ENCODE measurements around the gene SLC6A7. TPM values are rescaled to one million over a fixed set of nuclear protein-coding genes. Genes with fewer than 3 reads are reported as not detected.

SLC6A7 gene
- total and polyA plus RNA-seq, 2 donors from 2014 or later: not detected

DNA sequence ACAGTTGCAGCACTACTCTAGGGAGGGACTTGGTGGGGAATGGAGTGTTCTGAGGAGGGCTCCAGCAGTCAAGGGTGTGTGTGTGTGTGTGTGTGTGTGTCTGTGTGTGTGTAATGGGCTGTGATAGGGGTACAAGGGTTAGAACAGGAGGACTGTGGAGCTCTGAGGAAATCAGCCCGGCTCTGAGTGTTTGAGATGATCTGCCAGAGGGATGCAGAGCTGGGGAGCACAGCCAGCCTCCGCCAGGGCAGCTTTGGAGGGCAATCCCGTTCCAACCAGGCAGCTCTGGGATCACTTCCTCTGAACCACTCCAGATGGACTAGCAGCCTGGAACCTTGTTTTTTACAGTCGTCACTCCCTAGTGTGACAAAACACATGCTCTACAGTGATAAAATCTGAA is 3.0 kb upstream of the SLC6A7 start:
- H3K36me3 ChIP-seq (ENCODE audit: control insufficient read depth in 2 of 3, insufficient read depth in 3 of 3, low read length in 3 of 3): no peaks in the 10 kb centered on the region
- H3K27me3 ChIP-seq (ENCODE audit: control insufficient read depth, insufficient read depth, low read length): peaks cover 4% of the 10 kb centered on the region

DNA sequence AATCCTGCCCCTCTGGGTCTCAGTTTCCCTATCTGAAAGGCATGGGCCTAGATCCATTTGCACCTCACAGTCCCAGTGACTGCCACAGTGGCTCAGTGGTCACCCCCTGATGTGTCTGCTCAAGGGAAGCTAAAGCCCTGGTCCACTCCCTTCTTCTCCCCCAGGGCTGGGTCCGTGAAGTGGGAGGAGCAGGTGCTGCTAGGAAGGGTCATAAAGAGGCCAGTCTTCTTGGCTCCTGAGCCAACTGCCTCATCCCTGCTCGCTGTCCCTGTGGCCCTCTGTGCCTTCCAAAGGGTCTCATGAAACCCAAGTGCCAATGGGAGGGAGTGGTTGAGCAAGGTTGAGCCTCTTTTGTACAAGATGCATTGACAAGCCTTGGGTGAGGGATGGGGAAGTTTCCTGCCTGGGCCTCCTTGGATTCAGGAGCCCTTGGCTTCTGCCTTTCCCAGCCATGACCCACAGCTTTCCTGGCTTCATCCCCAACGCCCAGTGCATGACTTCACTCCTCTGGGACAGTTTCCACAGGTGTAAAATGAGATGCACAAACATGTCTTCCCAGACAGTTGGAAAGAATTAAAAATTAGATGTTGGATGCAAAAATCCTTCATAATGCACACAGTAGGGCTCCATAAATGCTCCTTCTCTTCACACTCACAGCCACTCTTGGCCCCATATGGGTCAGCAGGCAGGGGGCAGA is 1.6 kb upstream of the SLC6A7 start:
- TF ChIP-seq, protein P1, sequence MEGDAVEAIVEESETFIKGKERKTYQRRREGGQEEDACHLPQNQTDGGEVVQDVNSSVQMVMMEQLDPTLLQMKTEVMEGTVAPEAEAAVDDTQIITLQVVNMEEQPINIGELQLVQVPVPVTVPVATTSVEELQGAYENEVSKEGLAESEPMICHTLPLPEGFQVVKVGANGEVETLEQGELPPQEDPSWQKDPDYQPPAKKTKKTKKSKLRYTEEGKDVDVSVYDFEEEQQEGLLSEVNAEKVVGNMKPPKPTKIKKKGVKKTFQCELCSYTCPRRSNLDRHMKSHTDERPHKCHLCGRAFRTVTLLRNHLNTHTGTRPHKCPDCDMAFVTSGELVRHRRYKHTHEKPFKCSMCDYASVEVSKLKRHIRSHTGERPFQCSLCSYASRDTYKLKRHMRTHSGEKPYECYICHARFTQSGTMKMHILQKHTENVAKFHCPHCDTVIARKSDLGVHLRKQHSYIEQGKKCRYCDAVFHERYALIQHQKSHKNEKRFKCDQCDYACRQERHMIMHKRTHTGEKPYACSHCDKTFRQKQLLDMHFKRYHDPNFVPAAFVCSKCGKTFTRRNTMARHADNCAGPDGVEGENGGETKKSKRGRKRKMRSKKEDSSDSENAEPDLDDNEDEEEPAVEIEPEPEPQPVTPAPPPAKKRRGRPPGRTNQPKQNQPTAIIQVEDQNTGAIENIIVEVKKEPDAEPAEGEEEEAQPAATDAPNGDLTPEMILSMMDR (IDR thresholded peaks at IDR 0.05; ENCODE audit: borderline replicate concordance, extremely low read depth, insufficient read depth): no peak
- DNase-seq (no peak), FAIRE-seq (no peak)
- intact Hi-C loops (cut with DNase I): no loop called here
- H3K36me3 ChIP-seq (ENCODE audit: control insufficient read depth in 2 of 3, insufficient read depth in 3 of 3, low read length in 3 of 3): no peaks in the 10 kb centered on the region
- peaks cover 4% of the 10 kb centered on the region for H3K27me3 ChIP-seq (ENCODE audit: control insufficient read depth, insufficient read depth, low read length)
- H3K9ac ChIP-seq (ENCODE audit: low read length in 3 of 3): no peak overlapping the region
- H3K4me3 ChIP-seq (ENCODE audit: low read length in 3 of 3): no peak overlapping the region
- H3K9me3 ChIP-seq (ENCODE audit: control insufficient read depth in 2 of 3, insufficient read depth in 1 of 3, low read length in 3 of 3): no peaks in the 10 kb centered on the region
- H3K27ac ChIP-seq (ENCODE audit: low read depth in 2 of 2, low read length in 2 of 2): no peak overlapping the region
- peaks cover 0 to 6% (median 0%) of the 10 kb centered on the region in 3 donors for H3K4me1 ChIP-seq (ENCODE audit: control insufficient read depth in 2 of 3, insufficient read depth in 2 of 3, low read depth in 1 of 3, low read length in 3 of 3)

More for the DNA sequence above, 3.0 kb upstream of the SLC6A7 start:
- intact Hi-C loops (cut with DNase I): no loop called here
- no peak overlapping the region for H3K4me3 ChIP-seq (ENCODE audit: low read length in 3 of 3)
- peaks cover 0 to 6% (median 0%) of the 10 kb centered on the region in 3 donors for H3K4me1 ChIP-seq (ENCODE audit: control insufficient read depth in 2 of 3, insufficient read depth in 2 of 3, low read depth in 1 of 3, low read length in 3 of 3)
- TF ChIP-seq, protein P1 (IDR thresholded peaks at IDR 0.05; ENCODE audit: borderline replicate concordance, extremely low read depth, insufficient read depth): no peak
- no peak overlapping the region for H3K9ac ChIP-seq (ENCODE audit: low read length in 3 of 3)
- no peaks in the 10 kb centered on the region for H3K9me3 ChIP-seq (ENCODE audit: control insufficient read depth in 2 of 3, insufficient read depth in 1 of 3, low read length in 3 of 3)
- FAIRE-seq (no peak), DNase-seq (no peak)
- no peak overlapping the region for H3K27ac ChIP-seq (ENCODE audit: low read depth in 2 of 2, low read length in 2 of 2)

DNA sequence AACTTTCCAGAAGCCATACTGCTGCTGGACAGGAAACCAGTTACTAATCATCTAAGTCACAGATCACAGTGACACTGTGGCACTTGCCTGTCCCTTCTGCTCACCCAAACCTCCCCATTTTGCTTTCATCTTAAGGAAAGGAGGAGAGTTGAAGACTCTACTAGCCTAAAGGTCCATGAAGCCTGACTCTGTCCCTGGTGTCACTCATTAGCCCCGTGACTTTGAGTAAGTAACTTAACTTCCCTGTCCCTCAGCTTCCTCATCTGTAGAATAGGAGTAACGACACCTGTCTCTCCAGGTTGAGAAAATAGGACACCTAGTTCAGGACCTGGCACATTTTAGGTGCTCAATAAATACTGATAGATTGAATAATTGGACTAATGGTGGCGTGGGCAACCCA is 536 bp upstream of the SLC6A7 start:
- TF ChIP-seq, protein P1 (IDR thresholded peaks at IDR 0.05; ENCODE audit: borderline replicate concordance, extremely low read depth, insufficient read depth): no peak
- peaks cover 4% of the 10 kb centered on the region for H3K27me3 ChIP-seq (ENCODE audit: control insufficient read depth, insufficient read depth, low read length)
- H3K9ac ChIP-seq (ENCODE audit: low read length in 3 of 3): no peak overlapping the region
- no peak for DNase-seq
- FAIRE-seq: no peak
- H3K4me1 ChIP-seq (ENCODE audit: control insufficient read depth in 2 of 3, insufficient read depth in 2 of 3, low read depth in 1 of 3, low read length in 3 of 3): peaks cover 0 to 6% (median 0%) of the 10 kb centered on the region in 3 donors
- no peak overlapping the region for H3K4me3 ChIP-seq (ENCODE audit: low read length in 3 of 3)
- no peak overlapping the region for H3K27ac ChIP-seq (ENCODE audit: low read depth in 2 of 2, low read length in 2 of 2)
- no peaks in the 10 kb centered on the region for H3K36me3 ChIP-seq (ENCODE audit: control insufficient read depth in 2 of 3, insufficient read depth in 3 of 3, low read length in 3 of 3)
- H3K9me3 ChIP-seq (ENCODE audit: control insufficient read depth in 2 of 3, insufficient read depth in 1 of 3, low read length in 3 of 3): no peaks in the 10 kb centered on the region
- intact Hi-C loops (cut with DNase I): no loop called here

All from kidney (tissue), 14 donors.